ENCODE measurements around the gene DSTN. TPM values are rescaled to one million over a fixed set of nuclear protein-coding genes. Genes with fewer than 3 reads are reported as not detected.

Gene DSTN
- total RNA-seq, 1 experiment from 2014 or later: 202 TPM

- no peak for DNase-seq (ENCODE audit: low read depth, low spot score)
- H3K27ac ChIP-seq (ENCODE audit: low read depth, low read length): no peak overlapping the region
- TF ChIP-seq ZNF274 (IDR thresholded peaks at IDR 0.05; ENCODE audit: low read depth, low read length) (no peak), JUND (IDR thresholded peaks at IDR 0.05) (no peak), SIN3A (IDR thresholded peaks at IDR 0.05; ENCODE audit: low read depth) (no peak), MAX (IDR thresholded peaks at IDR 0.05) (no peak), ELF1 (IDR thresholded peaks at IDR 0.05; ENCODE audit: borderline replicate concordance, low read depth) (no peak), ZBTB33 (IDR thresholded peaks at IDR 0.05; ENCODE audit: extremely low read depth, insufficient replicate concordance, low read length) (no peak), SP1 (IDR thresholded peaks at IDR 0.05; ENCODE audit: low read depth) (no peak), CBX3 (IDR thresholded peaks at IDR 0.05; ENCODE audit: low read depth) (no peak), POLR2A (IDR thresholded peaks at IDR 0.05; ENCODE audit: borderline replicate concordance, extremely low read depth, insufficient read depth, insufficient read length) (no peak), POLR2AphosphoS5 (IDR thresholded peaks at IDR 0.05; ENCODE audit: low read depth, low read length) (no peak), RAD21 (IDR thresholded peaks at IDR 0.05; ENCODE audit: low read depth) (no peak), YY1 (IDR thresholded peaks at IDR 0.05; ENCODE audit: extremely low read depth, insufficient replicate concordance, low read depth, low read length) (no peak), ZFX (IDR thresholded peaks at IDR 0.05) (no peak), EGR1 (IDR thresholded peaks at IDR 0.05; ENCODE audit: low read depth) (no peak), CEBPB (IDR thresholded peaks at IDR 0.05; ENCODE audit: low read depth) (no peak), ATF3 (IDR thresholded peaks at IDR 0.05) (no peak), SRF (IDR thresholded peaks at IDR 0.05; ENCODE audit: low read depth) (no peak), FOSL1 (IDR thresholded peaks at IDR 0.05; ENCODE audit: low read depth) (no peak)
- no TSS peak for BruUV-seq (replicated peaks)
- no peaks in the 10 kb centered on the region for H4K20me1 ChIP-seq (ENCODE audit: insufficient read depth)
- intact Hi-C loops (cut with micrococcal nuclease): no loop called here
- CTCF ChIA-PET: interaction anchor here (1.1 kb wide), 1 partner anchor 831 kb away, joined by 3 read pairs; no protein-coding TSS in a partner anchor
- ATAC-seq: no peak
- RAD21 ChIA-PET (ENCODE audit: low non-redundant PET in 1 of 2, low total read pairs in 2 of 2, uncharacterized antibody in 2 of 2, unreplicated experiment in 2 of 2): no interaction called here
- H3K9me2 ChIP-seq (ENCODE audit: insufficient read depth): no peaks in the 10 kb centered on the region
- H3K27me3 ChIP-seq (ENCODE audit: insufficient read depth, low read length): no peaks in the 10 kb centered on the region
- no peak overlapping the region for H3K4me2 ChIP-seq (ENCODE audit: low read length)
- POLR2A ChIA-PET: no interaction called here
- H3K79me2 ChIP-seq (ENCODE audit: insufficient read depth, low read length): no peaks in the 10 kb centered on the region
- H3K9me3 ChIP-seq (ENCODE audit: control insufficient read depth in 1 of 2, insufficient read depth in 1 of 2, low read depth in 1 of 2, low read length in 2 of 2): no peaks in the 10 kb centered on the region
- H3K9ac ChIP-seq (ENCODE audit: low read length): no peak overlapping the region
- H3K4me1 ChIP-seq (ENCODE audit: control insufficient read depth in 1 of 2, insufficient read depth in 2 of 2, low read length in 2 of 2): no peaks in the 10 kb centered on the region
- H2AFZ ChIP-seq (ENCODE audit: low read depth, low read length, poor library complexity, severe bottlenecking): no peak overlapping the region
- H3K36me3 ChIP-seq (ENCODE audit: control insufficient read depth in 1 of 2, insufficient read depth in 2 of 2, low read length in 2 of 2): peaks cover 23 to 27% of the 10 kb centered on the region in 2 experiments; a peak in 3 of 4 replicates
- no peak overlapping the region for H3K4me3 ChIP-seq (replicated peaks in 1 of 2; ENCODE audit: low read depth in 1 of 2, low read length in 2 of 2)
Measured at GRCh38 chr20:17633221-17633849, 63.5 kb downstream of the DSTN start.
